ENCODE measurements around the gene KIF5A. TPM values are rescaled to one million over a fixed set of nuclear protein-coding genes. Genes with fewer than 3 reads are reported as not detected.
A peak's percentile ranks its signal among the peaks of the same experiment; 100 is the strongest.

Gene KIF5A
- total RNA-seq, 1 donor from 2014 or later, result under 0.01 TPM

DNA sequence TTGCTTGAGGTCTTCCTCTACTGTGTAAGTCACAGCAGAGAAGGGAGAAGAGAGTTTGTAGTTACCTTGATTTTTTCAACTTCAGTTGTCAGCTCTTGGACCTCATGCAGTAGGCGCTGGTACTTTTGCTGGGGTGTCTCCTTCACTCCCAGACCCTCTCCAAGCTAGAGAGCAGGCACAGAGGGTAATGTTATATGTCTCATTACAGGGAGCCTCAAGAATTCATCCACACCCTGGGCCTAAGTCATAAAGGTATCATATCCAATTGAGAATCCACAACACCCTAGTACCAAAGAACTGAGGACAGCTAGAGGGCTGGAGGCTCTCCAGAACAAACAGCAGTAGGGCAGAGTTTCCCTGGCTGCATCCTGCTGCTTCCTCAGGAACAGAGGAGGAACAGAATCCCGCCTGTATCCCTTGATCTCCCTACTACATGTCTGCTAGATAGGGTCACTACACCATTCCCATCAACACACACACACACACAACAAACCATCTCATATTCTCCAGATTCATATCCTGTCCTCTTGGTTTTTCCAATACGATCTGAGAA, 14.8 kb upstream of the KIF5A start:
- DNase-seq (ENCODE audit: low read depth in 2 of 2), result peak in 1 of 2 donors; percentile 51

DNA sequence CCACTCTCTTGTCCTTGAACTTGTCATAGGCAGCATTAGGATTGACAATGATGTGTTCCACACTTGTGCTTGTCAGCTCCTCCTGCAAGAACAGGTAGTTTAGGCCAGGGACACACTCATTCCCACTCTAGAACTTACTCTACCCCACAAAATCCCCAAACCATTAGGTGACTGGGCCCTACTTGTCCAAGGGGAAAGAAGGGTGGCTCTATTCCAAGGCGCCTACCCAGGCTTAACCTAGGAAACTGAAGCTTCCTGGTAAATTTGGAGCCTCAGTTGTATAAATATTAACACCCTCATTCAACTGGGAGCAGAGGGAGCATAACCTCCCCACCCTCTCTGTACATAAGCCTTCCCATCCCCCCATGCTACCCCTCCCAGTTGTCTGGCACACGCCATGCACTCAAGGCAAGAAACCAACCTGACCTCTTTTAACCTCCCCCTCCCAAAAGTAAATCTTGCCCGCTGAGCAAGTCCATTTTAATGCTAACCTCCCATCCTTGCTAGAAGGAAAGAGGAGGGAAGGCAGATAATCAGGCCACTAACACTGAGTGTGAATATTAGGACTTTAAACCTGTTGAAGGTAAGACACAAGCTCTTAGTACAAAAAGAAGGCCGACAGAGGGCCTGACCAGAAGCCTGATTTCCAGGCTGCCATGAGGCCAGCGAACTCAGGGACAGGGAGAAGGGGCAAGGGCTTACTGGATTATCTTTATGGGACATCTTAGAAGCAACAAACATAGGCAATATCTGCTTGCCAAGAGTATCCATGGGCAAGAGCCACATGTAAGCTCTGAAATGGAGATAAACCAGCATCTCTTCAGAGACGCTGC, 13.9 kb upstream of the KIF5A start:
- DNase-seq (ENCODE audit: low read depth in 2 of 2), result no peak

DNA sequence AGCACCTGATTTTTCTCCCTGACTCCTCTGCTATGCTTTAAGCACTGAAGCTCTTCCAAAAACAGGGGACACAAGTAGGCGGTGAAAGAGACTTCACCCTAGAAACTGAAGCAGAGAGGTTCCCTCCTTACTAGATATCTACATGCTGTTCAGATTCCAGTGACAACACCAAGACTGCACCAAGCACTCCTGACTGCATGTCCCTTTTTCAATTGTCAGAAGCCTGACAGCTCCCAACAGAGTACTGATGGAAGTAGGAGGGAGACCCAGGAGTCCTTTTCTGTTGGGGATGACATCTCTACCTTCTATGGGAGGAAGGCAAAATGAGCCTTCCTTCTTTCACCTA, 13.3 kb upstream of the KIF5A start:
- no peak for DNase-seq (ENCODE audit: low read depth in 2 of 2)

DNA sequence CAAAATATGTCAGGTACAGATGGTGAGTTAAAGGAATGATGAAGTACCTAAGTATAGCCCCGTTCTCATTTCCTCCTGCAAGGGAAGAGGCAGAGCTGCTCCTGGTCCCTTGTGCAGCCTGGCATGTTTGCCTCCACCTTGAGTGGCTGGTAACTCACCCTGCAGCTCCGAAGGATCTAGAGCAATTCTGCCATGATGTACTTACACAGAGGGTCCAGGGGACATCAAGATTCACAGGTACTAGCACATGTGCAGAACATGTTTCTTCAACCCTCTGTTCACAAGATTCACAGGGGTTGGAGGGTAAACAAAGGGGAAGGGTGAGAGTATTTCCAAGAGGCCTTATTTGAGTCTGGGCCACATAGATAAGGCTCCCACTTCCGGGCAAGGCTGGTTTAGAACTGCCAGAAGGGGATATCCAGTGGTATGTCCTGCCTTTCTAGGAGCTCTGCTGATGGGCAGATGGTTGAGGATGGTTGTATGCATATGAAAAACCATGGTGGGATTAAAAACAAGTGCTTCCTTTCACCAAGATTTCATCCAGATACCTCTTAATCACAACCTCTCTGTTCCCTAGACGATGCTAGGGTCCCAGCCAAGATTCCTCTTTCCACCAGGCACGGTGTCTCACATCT, 10.6 kb upstream of the KIF5A start:
- DNase-seq (ENCODE audit: low read depth in 2 of 2), result no peak

DNA sequence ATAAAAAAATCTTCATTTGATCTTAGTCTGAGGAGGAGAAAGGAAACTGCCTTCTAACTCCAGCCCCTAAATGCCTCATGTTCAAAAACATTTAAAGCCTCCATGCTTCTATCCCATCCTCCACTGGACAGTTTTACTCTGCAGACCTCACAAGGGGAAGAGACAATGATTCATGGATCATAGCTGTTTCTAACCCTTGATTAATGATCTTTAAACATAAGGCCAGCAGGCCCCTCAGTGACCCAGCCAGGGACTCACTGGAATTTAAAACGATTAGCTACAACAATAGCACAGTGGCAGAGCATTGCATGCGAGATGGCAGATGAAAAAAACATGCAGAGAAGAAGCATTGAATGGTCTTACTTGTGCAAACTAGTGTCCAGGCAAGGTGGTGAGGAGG, 8.8 kb upstream of the KIF5A start:
- no peak for DNase-seq (ENCODE audit: low read depth in 2 of 2)

DNA sequence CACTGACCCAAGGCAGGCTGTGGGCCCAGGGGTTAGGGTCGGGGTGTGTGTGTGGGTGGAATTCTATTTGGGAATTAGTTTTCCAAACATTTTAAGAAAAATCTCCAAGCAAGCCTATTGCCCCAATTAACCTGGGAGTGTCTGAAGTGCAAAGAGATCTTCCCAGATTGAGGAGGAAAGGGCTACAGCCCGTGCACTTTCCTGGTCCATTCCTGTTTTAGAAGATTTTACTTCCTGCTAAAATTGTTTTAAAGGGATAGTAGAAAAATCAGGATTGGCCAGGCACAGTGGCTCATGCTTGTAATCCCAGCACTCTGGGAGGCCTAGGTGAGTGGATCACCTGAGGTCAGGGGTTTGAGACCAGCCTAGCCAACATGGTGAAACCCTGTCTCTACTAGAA, 8.1 kb upstream of the KIF5A start:
- no peak for DNase-seq (ENCODE audit: low read depth in 2 of 2)

DNA sequence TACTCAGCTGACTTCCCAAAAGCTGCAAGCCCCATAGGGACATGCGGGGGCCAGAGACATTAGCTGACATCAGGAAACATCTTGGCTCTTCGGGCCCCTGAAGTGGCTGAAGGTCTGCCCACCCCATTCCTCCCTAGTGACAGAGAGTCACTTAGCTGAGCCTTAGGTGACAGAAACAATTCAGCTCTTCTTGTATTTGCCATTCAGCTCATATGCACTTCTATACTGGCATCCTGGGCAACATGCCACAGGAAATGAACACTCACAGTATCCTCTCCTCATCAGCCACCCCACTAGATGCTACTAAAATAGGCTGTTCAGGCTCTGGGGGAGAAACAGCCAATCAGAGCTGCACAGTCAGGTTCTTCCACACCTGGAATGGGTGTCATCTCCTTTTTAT, 6.3 kb upstream of the KIF5A start:
- peak in 1 of 2 donors; percentile 45 for DNase-seq (ENCODE audit: low read depth in 2 of 2)

DNA sequence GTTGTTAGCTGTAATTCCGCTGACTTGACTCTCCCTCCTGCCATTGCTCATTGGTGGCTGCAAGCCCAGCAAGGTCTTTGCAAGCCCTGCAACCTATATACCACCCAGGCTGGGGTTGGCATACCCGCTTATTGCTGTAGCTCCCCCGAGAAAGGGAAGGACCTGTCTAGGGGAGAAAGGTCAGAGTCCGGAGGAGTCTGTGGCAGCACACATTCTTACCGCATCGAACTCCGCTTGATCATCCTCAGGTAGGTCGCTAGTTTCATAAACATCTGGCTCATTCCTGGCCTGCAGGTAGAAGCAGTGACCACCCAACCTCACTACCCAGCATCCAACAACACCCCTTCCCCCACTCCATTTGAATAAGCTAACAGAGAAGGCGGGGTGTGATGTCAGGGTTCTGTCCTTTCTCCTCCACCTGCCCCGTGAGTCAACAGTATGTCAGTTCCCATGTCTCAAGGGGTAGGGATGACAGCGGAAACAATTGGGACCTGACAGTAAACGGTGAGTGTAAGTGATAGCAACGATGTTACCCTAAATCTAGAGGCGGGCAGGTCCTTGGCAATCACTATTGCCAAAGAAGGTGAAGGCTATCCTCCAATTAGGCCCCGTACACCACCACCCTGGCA, 3.9 kb upstream of the KIF5A start:
- DNase-seq (ENCODE audit: low read depth in 2 of 2), result peak in 1 of 2 donors; percentile 24

DNA sequence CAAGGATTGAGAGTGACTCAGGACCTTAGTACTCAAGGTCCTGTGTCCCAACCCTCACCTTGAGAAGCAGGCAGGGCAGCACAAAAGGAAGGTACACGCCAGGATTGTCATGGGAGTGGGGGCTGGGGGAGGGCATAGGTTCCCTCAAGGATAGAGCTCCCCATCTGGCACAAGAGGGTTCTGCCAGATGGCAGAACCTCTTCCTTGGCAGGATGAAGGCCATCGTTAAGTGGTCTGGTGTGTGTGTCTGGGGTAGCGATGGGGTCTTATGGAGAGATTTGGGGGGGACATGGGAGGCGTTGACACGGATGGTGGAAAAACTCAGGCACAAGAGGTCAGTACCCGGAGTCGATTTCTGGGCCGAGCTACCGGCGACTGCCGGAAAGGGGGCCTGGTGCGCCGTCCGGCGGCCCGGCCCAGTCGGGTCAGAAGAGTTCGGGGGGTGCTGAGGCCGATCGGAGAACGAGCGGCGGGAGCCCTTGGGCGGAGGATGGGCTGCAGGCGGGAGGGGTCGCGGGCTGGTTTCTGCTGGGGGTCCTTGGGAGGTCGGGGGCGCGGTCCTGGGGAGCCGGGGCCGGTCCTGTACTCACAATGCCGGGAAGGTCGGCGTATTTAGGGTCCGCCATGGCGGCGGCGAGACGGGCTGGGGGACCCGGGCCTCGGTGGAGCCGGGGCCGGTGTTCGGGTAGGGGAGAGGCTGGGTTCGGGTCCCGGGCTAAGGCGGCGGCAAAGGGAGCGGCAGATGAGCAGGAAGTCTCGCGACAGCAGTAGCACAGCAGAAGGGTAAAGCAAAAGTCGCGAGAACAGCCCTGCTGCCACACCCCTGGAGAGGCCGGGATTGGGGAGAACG, 3.2 kb upstream of the KIF5A start, which contains the start of gene DCTN2:
Gene DCTN2 (minus strand): TSS at position 755 of the 850 bp plus-strand sequence. CDS start 129 bp downstream, at position 626.
- peak; percentile 94 to 98 for DNase-seq (ENCODE audit: low read depth in 2 of 2)

DNA sequence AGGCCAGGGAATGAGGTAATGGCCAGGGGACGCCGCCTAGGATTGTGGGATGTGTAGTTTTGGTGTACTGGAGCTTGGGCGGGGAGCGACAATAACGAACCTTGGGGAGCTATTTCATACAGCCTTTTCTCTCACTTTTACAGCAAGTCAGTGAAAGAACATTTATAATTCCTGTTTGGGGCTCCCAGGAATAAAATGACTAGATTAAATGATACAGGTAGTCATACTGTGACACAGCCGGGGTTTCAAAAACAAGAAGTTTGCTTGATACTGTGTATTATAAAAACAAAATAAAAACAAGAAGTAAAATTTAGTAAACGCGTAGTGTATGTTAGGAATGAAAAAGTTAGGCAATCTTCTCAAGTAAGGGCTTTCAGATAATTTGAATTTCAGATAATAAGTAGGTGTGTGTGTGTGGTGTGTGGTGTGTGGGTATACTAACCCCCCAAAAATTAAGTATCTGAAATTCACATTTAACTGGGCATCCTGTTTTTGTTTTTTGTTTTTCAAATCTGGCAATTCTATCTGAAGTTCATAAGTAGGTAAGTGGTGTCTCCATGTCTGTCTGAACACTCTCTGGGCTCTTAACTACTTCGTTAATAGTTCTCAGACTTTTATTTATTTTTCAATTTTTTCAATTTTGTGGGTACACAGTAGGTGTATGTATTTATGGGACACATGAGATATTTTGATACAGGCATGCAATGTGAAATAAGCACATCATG, 2.4 kb upstream of the KIF5A start:
- no peak for DNase-seq (ENCODE audit: low read depth in 2 of 2)

DNA sequence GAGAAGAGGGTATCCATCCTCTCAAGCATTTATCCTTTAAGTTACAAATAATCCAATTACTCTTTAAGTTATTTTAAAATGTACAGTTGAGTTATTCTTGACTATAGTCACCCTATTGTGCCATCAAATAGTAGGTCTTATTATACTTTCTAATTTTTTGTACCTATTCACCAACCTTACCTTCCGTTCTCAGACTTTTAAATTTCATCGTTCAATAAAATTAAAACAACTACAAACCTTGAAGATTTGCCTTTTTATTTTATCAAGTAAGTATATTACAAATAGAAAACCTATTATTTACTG, 1.9 kb upstream of the KIF5A start:
- no peak for DNase-seq (ENCODE audit: low read depth in 2 of 2)

DNA sequence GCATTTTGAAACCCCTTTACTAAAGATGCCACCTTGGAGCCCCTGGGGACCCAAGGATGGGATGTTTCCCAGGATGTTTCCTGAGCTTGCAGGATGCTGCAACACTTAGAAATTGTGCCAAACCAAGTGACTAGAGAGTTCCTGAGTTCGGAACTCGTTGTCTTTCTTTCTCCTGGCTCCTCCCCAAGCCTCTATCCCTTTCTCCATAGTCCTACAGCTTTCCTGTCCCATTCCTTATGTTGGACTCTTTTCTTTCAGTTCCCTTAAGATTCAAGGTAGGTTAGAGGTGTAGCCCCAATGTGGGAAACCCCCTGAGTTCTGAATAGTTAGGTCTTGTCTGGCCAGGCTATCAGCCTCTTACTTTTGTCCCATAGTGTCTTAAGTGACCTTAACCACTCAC, 1.4 kb upstream of the KIF5A start:
- no peak for DNase-seq (ENCODE audit: low read depth in 2 of 2)

DNA sequence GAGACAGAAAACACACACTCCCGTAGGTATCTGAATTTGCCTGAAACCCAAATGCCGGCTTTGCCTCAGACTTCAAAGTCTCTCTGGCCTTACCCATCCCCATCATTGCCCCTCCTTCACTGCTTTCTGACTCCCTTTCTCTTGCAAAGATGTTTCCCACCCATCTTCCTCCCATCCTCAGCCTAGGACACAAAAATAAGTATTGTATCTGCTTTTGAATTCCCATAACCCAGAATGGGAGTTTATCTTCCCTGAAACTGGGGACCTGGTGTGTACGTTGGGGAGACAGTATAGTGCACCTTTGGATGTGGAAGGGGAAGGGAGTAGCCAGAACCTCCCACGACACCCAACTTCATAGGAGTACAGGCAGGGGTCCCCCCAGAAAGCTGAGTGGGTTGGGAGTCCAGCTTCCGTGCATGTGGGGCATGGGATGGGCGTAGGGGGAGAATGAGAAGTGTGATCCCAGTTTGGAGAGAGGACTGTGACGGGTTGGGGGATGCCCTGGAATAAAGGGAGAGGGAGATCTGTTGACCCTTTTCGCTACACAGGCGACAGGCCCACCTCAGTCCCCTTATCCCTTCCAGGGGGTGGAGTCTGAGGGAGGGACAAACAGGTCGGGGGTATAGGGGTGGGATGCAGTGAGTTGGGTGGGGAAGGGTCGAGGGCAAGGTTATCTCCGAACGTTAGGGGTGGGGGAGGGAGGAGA, 488 bp upstream of the KIF5A start:
- no peak for DNase-seq (ENCODE audit: low read depth in 2 of 2)

DNA sequence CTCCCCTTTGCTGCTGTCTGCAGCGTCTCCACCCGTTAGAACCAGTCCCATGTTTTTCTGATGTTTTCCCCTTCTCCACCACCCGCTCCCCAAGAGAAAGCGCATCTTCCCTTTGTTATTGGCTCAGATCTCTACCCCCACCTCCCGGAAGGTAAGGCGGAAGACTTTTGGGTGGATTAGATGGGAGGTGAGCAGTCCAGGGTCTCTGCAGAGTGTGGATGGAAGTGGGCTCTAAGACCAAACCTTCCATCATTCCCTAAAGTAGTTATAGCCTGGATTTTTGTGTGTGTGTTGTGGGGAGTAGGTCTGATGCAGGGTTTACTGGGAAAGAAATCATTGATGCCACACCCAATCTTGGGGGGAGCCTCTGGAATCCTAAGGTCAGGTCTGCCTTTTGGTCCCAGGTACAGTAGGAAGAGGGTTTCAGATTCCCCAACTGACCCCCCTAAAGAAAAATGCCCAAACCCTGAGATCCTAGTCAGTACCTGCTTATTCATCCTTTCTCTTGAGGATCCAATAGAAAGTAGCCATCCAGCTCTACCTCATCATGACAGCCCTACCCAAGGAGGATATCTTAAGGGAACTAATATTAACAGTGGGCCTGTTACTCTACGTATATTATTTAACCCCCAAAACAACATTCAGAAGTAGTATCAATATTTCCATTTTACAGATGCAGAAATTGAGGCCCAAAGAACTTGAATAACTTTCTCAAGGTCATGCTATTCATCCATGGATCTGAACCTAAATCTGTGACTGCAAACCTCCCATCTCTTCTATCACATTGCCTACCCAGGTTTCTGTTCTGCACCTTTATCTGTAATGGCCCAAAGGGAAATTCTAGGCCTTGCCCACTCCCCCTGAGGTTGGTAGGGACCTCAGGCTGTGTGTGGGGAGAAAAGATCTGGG, 1.1 kb downstream of the KIF5A start:
- no peak for DNase-seq (ENCODE audit: low read depth in 2 of 2)

DNA sequence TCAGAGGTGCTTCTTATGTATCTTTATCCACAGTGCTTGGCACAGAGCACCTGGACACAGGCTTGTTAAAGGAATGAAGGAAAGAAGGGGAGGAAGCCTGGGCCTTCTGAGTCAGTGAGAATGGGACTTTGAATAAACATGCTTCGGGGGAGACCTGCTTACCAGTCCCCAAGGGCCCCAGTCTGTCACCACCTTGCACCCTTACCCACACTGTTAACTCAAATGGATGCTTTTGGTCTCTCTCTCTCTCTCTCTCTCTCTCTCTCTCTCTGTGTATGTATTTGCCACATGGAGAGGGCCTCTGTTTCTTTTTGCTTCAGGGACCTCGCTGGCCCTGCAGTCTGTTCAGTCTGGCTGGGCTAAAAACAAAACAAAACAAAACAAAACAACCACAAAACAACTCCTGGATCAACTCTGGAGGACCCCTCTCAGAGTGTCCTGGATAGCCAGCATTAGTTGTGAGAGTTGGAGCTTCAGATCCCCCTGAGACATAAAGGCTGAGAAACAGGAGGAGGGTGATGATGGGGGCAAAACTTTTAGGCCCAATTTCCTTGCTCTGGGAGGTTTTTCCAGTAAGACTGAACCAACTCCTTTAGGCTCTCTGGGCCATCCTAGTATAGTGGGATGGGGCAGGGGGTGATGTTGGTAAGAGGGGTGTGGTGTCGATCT, 1.9 kb downstream of the KIF5A start:
- no peak for DNase-seq (ENCODE audit: low read depth in 2 of 2)

DNA sequence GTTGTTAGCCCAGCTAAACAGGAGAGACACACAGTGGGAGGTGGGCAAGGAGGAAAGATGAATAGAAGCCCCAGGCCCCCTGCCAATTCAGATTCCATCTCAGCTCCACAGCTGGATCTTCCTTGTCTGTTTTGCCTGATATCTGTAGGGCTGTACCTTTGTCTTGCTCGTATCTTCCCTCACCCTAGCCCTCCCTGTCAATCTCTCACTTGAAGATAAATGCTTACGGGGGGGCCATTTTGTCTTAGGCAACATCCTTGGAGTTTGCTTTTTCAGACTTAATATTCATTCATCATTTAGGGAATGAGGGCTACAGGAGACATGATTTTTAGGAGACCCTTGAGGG, 2.4 kb downstream of the KIF5A start:
- no peak for DNase-seq (ENCODE audit: low read depth in 2 of 2)

DNA sequence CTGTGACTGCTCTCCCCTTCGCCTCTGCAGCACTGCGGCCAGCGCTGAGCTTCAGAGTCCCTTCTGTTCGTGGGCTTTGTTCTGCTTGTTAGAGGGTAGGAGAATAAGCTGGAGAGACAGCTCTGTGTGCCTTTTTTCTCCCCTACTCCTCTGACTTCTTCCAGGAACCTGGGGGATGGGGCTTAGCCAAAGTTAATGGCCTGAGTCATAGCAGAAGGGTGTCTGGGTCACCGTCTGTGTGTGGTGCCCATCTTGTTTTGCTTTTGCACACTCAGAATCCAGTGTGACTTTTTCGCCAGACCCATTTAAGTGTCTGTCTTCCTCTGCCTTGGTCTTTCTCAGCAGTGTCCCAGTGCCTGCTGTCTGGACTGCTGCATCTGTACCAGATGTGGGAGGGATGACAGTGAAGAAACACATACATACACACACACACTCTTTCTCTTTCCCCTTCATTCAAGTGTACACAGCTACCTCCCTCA, 3.0 kb downstream of the KIF5A start:
- no peak for DNase-seq (ENCODE audit: low read depth in 2 of 2)

DNA sequence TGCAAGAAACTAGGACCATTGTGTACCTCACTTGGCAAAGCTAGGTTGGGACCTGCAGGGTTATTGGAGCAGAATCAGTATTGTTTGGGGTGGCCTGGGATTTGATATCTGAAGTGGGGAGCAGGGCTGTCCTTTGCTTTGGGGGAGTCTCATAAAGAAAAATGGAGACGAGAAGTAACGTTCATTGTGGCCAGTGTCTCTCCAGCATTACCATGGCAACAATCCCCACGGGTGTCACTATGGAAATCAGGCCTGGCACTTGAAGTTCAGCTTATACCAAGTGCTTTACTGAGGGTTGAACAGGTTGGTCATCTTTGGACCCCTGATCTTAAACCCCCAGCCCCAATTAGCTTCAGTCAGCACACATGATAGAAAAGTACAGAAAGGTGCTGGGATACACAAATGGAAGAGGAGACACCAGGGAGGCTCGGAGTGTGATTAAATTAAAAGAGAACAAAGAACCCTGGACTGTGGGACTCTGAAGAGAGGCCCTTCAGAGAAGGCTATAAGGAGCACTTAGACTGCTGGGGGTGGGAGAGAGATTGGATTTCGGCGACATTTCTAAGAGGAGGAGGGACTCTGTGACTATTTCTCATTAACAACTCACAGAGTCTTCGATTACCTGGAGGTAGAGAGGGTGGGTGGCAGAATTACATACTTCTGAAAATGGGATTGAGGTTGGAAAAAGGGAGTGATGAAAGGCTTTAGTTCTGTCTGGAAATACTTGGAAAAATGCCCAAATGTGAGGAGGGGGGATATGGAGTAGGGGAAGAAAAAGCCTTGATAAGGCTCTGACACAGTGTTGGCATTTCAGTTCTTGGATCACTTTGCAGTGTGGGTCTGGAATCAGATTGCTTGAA, 3.7 kb downstream of the KIF5A start:
- no peak for DNase-seq (ENCODE audit: low read depth in 2 of 2)

All from dermis microvascular lymphatic vessel endothelial cell (primary cell).